Right ventricle myocardium superior (tissue), 1 donor: ENCODE measurements around the gene P4HA3. TPM values are rescaled to one million over a fixed set of nuclear protein-coding genes. Genes with fewer than 3 reads are reported as not detected.

Experiments
- ATAC-seq: fragments of 200-7000 bp; cut with Tn5 transposase; one replicate; pipeline ENCODE4 v1.9.1; 2020; ENCODE audit warnings: mild to moderate bottlenecking; ENCODE audit not compliant: poor library complexity
- DNase-seq: peaks from one replicate; pipeline ENCODE4 v3.0.0-alpha.2; 2020
- intact Hi-C: fragments of 100-400 bp; cut with DNase I; formaldehyde crosslinking; loops from one replicate; pipeline ENCODE4 v1.11.2; 2022
- total RNA-seq: library from RNA; stranded (reverse); fragmentation: NEBNext Ultra II Directional; extraction: Animal tissue kit (Norgen Biotek cat#: 25700); gene quantifications from one replicate; pipeline ENCODE4 v1.2.1, GENCODE V29; 2021
- donor health status: DM: no; HTN: yes; CAD: no; lungs with severe emphysema.

The P4HA3 gene
- total RNA-seq, 1 donor from 2014 or later, result not detected

GRCh38 chr11:74225565-74225964 lies 85.9 kb downstream of the P4HA3 start:
- ATAC-seq (no peak), DNase-seq (no peak)
- intact Hi-C loops, result no loop called here

- ATAC-seq (no peak), DNase-seq (no peak)
- intact Hi-C loops, result no loop called here
These were observed 89.6 kb downstream of the P4HA3 start for GRCh38 chr11:74221816-74222215.

GRCh38 chr11:74220376-74220775 lies 91.1 kb downstream of the P4HA3 start:
- intact Hi-C loops, result no loop called here
- no peak for ATAC-seq
- DNase-seq, result no peak

Other genes with a start within 250 kb of the P4HA3 start
- 9.1 TPM for gene C2CD3, start 140.6 kb downstream of the P4HA3 start, total RNA-seq
- gene PPME1, start 140.4 kb downstream of the P4HA3 start, total RNA-seq, result 24.9 TPM
- gene PGM2L1, start 86.8 kb upstream of the P4HA3 start, total RNA-seq, result 1.9 TPM
- gene KCNE3, start 155.9 kb upstream of the P4HA3 start, total RNA-seq, result 2.6 TPM
- gene LIPT2, start 182.1 kb upstream of the P4HA3 start, total RNA-seq, result 3.3 TPM